Panc1 (cell line): Measurements from ENCODE around the gene B3GLCT. TPM values are rescaled to one million over a fixed set of nuclear protein-coding genes. Genes with fewer than 3 reads are reported as not detected.

Experiments used
- ATAC-seq: fragments of 200-7000 bp; cut with Tn5 transposase; 2 replicates; pipeline ENCODE4 v1.9.1; 2020; ENCODE audit warnings: mild to moderate bottlenecking, moderate library complexity
- BruUV-seq: library from RNA; stranded (reverse); fragments of 400-500 nt; replicated peaks from 2 replicates; lab custom pipeline; 2021; lab: Mats Ljungman, UMichigan
- CTCF ChIA-PET: fragments of 300-600 bp; sonication (Branson Sonifier 250); formaldehyde crosslinking; loops from one replicate; lab custom pipeline; 2022; ENCODE audit warnings: antibody characterized with exemption; lab: Charles Lee
- POLR2A ChIA-PET: fragments of 300-600 bp; sonication (Branson Sonifier 250); formaldehyde crosslinking; loops from one replicate; lab custom pipeline; 2022; ENCODE audit warnings: antibody characterized with exemption; lab: Charles Lee
- DNase-seq: peaks from one replicate; pipeline ENCODE4 v3.0.0-alpha.2; 2010; ENCODE audit warnings: low read depth, low spot score
- H3K27ac ChIP-seq: 2 replicates; pipeline ENCODE4 v1.5.1; 2011; ENCODE audit warnings: mild to moderate bottlenecking, low read length, inconsistent platforms
- H3K27me3 ChIP-seq: fragments of 200-500 bp; sonication (Bioruptor generic); 2 replicates; pipeline ENCODE4 v1.6.0; 2014; ENCODE audit warnings: low read length, inconsistent platforms; ENCODE audit not compliant: control insufficient read depth, insufficient read depth
- H3K36me3 ChIP-seq: fragments of 200-500 bp; sonication (Bioruptor generic); 2 replicates; pipeline ENCODE4 v1.5.1; 2014; ENCODE audit warnings: inconsistent platforms, mild to moderate bottlenecking, low read length, moderate library complexity; ENCODE audit not compliant: control insufficient read depth, insufficient read depth
- H3K4me1 ChIP-seq: 2 replicates; pipeline ENCODE4 v1.5.1; 2011; ENCODE audit warnings: inconsistent platforms, mild to moderate bottlenecking, low read length, moderate library complexity; ENCODE audit not compliant: control insufficient read depth, insufficient read depth
- H3K4me3 ChIP-seq, 2 experiments: 2 replicates each; pipeline ENCODE4 v1.5.1; 2011 to 2012; ENCODE audit warnings: low read depth in 2 of 2, low read length in 2 of 2, mild to moderate bottlenecking in 2 of 2, inconsistent platforms in 1 of 2, moderate library complexity in 1 of 2
- H3K9me3 ChIP-seq: fragments of 200-500 bp; sonication (Bioruptor generic); 2 replicates; pipeline ENCODE4 v1.5.1; 2014; ENCODE audit warnings: low read depth, mild to moderate bottlenecking, inconsistent platforms, low read length, moderate library complexity; ENCODE audit not compliant: control insufficient read depth, insufficient read depth
- POLR2AphosphoS5 ChIP-seq: IDR thresholded peaks from 2 replicates; pipeline ENCODE4 v1.6.1; 2012; ENCODE audit warnings: mild to moderate bottlenecking, low read depth, low read length, moderate library complexity
- SIN3A ChIP-seq: IDR thresholded peaks from 2 replicates; pipeline ENCODE4 v1.6.1; 2012; ENCODE audit warnings: low read depth, mild to moderate bottlenecking, low read length, moderate library complexity, borderline replicate concordance; ENCODE audit not compliant: insufficient read depth
- TCF7L2 ChIP-seq: IDR thresholded peaks from 2 replicates; pipeline ENCODE4 v1.6.1; 2011; ENCODE audit warnings: mild to moderate bottlenecking, low read depth, low read length, inconsistent platforms
- in situ Hi-C: cut with HindIII; loops from 2 replicates; pipeline ENCODE4 v1.10.0; 2016; ENCODE audit warnings: low sequenced_read_pairs, low pct_unique_long_range_greater_than_20kb
- intact Hi-C: fragments of 100-400 bp; cut with micrococcal nuclease; formaldehyde crosslinking; loops from one replicate; pipeline ENCODE4 v1.10.0; 2022; ENCODE audit not compliant: unreplicated experiment
- total RNA-seq: library from RNA; stranded (reverse); gene quantifications from one replicate; pipeline ENCODE4 v1.2.1, GENCODE V29; 2021; ENCODE audit not compliant: unreplicated experiment
- TF ChIP-seq, protein P1 (sequence below), 2 experiments: IDR thresholded peaks; 2 replicates each; pipeline ENCODE4 v1.6.1; 2011 to 2012; ENCODE audit warnings: low read depth in 2 of 2, control low read depth in 1 of 2, low read length in 1 of 2, mild to moderate bottlenecking in 1 of 2, moderate library complexity in 1 of 2; ENCODE audit not compliant: insufficient read depth in 1 of 2
- TF ChIP-seq, protein P2 (sequence below): fragments of 450-650 bp; IDR thresholded peaks from 2 replicates; pipeline ENCODE4 v1.5.1; 2017; ENCODE audit warnings: mild to moderate bottlenecking

The B3GLCT gene
- total RNA-seq, 1 experiment from 2014 or later, result 16.5 TPM

DNA sequence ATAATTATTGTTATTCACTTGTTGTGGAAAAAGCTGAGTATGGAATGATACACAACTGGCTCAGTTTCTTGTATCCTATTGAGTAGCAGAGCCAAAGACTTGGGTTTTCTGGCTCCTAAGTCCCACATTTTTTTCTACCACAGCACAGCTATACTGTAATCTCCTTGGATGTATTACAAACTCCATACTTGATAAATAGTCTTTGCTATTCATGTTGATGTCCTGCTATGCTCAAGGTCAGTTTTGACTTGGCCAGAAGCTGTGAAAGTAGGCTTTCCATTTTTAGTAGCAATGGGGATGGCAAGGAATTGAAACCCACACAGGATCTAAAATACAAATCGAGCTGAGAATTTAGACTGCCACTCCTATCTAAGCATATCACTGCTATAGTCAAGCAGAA lies 79.1 kb downstream of the B3GLCT start:
- Histone ChIP-seq H3K27me3 (no peaks in the 10 kb centered on the region), H3K4me1 (no peaks in the 10 kb centered on the region), H3K27ac (no peak overlapping the region), H3K9me3 (no peaks in the 10 kb centered on the region), H3K4me3 (no peak overlapping the region), H3K36me3 (no peaks in the 10 kb centered on the region)
- ATAC-seq, result no peak
- CTCF ChIA-PET, result no interaction called here
- DNase-seq, result no peak
- no peak for TF ChIP-seq TCF7L2
- TF ChIP-seq, protein P1, sequence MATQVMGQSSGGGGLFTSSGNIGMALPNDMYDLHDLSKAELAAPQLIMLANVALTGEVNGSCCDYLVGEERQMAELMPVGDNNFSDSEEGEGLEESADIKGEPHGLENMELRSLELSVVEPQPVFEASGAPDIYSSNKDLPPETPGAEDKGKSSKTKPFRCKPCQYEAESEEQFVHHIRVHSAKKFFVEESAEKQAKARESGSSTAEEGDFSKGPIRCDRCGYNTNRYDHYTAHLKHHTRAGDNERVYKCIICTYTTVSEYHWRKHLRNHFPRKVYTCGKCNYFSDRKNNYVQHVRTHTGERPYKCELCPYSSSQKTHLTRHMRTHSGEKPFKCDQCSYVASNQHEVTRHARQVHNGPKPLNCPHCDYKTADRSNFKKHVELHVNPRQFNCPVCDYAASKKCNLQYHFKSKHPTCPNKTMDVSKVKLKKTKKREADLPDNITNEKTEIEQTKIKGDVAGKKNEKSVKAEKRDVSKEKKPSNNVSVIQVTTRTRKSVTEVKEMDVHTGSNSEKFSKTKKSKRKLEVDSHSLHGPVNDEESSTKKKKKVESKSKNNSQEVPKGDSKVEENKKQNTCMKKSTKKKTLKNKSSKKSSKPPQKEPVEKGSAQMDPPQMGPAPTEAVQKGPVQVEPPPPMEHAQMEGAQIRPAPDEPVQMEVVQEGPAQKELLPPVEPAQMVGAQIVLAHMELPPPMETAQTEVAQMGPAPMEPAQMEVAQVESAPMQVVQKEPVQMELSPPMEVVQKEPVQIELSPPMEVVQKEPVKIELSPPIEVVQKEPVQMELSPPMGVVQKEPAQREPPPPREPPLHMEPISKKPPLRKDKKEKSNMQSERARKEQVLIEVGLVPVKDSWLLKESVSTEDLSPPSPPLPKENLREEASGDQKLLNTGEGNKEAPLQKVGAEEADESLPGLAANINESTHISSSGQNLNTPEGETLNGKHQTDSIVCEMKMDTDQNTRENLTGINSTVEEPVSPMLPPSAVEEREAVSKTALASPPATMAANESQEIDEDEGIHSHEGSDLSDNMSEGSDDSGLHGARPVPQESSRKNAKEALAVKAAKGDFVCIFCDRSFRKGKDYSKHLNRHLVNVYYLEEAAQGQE (IDR thresholded peaks at IDR 0.05; ENCODE audit: insufficient read depth in 1 of 2, low read depth in 2 of 2, low read length in 1 of 2), result no peak
- TF ChIP-seq, protein P2, sequence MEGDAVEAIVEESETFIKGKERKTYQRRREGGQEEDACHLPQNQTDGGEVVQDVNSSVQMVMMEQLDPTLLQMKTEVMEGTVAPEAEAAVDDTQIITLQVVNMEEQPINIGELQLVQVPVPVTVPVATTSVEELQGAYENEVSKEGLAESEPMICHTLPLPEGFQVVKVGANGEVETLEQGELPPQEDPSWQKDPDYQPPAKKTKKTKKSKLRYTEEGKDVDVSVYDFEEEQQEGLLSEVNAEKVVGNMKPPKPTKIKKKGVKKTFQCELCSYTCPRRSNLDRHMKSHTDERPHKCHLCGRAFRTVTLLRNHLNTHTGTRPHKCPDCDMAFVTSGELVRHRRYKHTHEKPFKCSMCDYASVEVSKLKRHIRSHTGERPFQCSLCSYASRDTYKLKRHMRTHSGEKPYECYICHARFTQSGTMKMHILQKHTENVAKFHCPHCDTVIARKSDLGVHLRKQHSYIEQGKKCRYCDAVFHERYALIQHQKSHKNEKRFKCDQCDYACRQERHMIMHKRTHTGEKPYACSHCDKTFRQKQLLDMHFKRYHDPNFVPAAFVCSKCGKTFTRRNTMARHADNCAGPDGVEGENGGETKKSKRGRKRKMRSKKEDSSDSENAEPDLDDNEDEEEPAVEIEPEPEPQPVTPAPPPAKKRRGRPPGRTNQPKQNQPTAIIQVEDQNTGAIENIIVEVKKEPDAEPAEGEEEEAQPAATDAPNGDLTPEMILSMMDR, result no peak
- no peak for TF ChIP-seq POLR2AphosphoS5
- no peak for TF ChIP-seq SIN3A
- BruUV-seq, result no TSS peak
- POLR2A ChIA-PET, result no interaction called here
- in situ Hi-C loops, result no loop called here
- intact Hi-C loops, result no loop called here

DNA sequence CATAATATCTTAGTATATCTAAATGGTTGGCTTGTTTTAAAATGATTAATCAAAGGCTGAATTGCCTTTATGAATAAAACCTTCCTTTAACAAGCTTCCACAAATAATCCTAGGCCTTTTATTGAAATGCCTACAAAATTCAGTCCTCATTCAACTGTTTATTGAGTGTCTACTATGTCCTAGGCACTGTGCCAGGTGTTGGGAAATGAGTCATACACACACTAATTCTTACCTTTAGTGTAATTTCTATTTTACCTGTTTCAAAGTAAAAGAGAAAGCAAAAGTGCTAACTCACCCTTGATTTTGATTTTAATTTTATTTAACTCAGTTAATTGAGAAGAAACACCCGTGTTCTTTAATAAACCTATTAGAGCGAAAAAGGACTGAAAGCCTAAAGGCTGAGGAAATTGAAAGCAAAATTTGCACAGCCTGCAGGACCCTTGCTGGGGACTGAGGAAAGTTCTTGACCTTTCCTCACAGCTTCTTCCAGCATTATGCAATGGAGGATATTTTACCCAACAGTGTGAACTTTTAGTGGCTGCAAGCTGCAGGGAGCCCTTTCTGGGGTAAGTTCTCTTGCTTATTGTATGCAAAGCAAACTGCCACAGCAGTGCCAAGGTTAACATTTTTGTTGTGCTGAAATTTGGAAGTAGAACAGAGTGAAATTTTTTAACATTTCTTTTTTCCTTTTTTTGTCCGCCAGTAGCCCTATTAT lies 83.1 kb downstream of the B3GLCT start:
- ChIA-PET CTCF (no interaction called here), POLR2A (no interaction called here)
- TF ChIP-seq, protein P1 (IDR thresholded peaks at IDR 0.05; ENCODE audit: insufficient read depth in 1 of 2, low read depth in 2 of 2, low read length in 1 of 2), result no peak
- TF ChIP-seq POLR2AphosphoS5 (no peak), TCF7L2 (no peak), SIN3A (no peak)
- TF ChIP-seq, protein P2, result no peak
- Histone ChIP-seq H3K27ac (no peak overlapping the region), H3K4me1 (no peaks in the 10 kb centered on the region), H3K27me3 (no peaks in the 10 kb centered on the region), H3K9me3 (no peaks in the 10 kb centered on the region), H3K4me3 (no peak overlapping the region), H3K36me3 (no peaks in the 10 kb centered on the region)
- ATAC-seq (no peak), DNase-seq (no peak)
- intact Hi-C loops (no loop called here), in situ Hi-C loops (no loop called here)
- no TSS peak for BruUV-seq
